ENCODE measurements around the gene NEURL3.
"Not testable (repeated sequence)": the region's sequence is repeated elsewhere in the genome, so short reads cannot be mapped to it uniquely, and the experiment has no call there.

The NEURL3 gene

GRCh38 chr2:96477458-96477857 lies 27.7 kb downstream of the NEURL3 start:
- DNase-seq, result no peak

- DNase-seq, result no peak
Observed at GRCh38 chr2:96471772-96472171, 33.4 kb downstream of the NEURL3 start.

GRCh38 chr2:96470636-96471035 lies 34.5 kb downstream of the NEURL3 start:
- no peak for DNase-seq

- DNase-seq, result no peak
Observed at GRCh38 chr2:96470109-96470508, 35.0 kb downstream of the NEURL3 start.

GRCh38 chr2:96468904-96469303 lies 36.3 kb downstream of the NEURL3 start:
- DNase-seq, result no peak

GRCh38 chr2:96464651-96465050 lies 40.5 kb downstream of the NEURL3 start:
- DNase-seq, result no peak

GRCh38 chr2:96464061-96464460 lies 41.1 kb downstream of the NEURL3 start:
- no peak for DNase-seq

- DNase-seq, result no peak
Observed at GRCh38 chr2:96463119-96463518, 42.0 kb downstream of the NEURL3 start.

- not testable (repeated sequence) for DNase-seq
Observed at GRCh38 chr2:96461616-96462015, 43.5 kb downstream of the NEURL3 start.

- DNase-seq, result no peak
Observed at GRCh38 chr2:96452053-96452452, 53.1 kb downstream of the NEURL3 start.

- no peak for DNase-seq
Observed at GRCh38 chr2:96449637-96450036, 55.5 kb downstream of the NEURL3 start.

- DNase-seq, result no peak
Observed at GRCh38 chr2:96449174-96449573, 56.0 kb downstream of the NEURL3 start.

- DNase-seq, result no peak
Observed at GRCh38 chr2:96447726-96448125, 57.4 kb downstream of the NEURL3 start.

All from NK-92 treated with Interleukin-12 subunit alpha and Interleukin-12 subunit beta, amount 100 ng/mL, for 24 hours (cell line).